CD4-positive, alpha-beta T cell (primary cell): ENCODE measurements around the gene GATA5. TPM values are rescaled to one million over a fixed set of nuclear protein-coding genes. Genes with fewer than 3 reads are reported as not detected.

Experiments
- ATAC-seq: fragments of 200-7000 bp; cut with Tn5 transposase; one replicate; pipeline ENCODE4 v1.10.0; 2022; ENCODE audit warnings: mild to moderate bottlenecking; ENCODE audit not compliant: poor library complexity
- CTCF ChIA-PET: fragments of 350-600 bp; sonication (Branson Sonifier 250); formaldehyde crosslinking; loops from one replicate; lab custom pipeline; 2021; ENCODE audit warnings: antibody characterized with exemption, inconsistent platforms; lab: Charles Lee
- POLR2A ChIA-PET: fragments of 350-600 bp; sonication (Branson Sonifier 250); formaldehyde crosslinking; loops from one replicate; lab custom pipeline; 2021; ENCODE audit warnings: antibody characterized with exemption, inconsistent platforms; lab: Charles Lee
- DNase-seq, 14 experiments: peaks; one replicate each; pipeline ENCODE4 v3.0.0-alpha.2; 2013 to 2020; ENCODE audit warnings: mixed read lengths in 2 of 14
- H3K27ac ChIP-seq, 2 donors: one replicate each; pipeline versions ENCODE4 v1.5.1 to v1.7.0; 2013; ENCODE audit warnings: low read length in 2 of 2, low read depth in 1 of 2, mild to moderate bottlenecking in 1 of 2
- H3K27me3 ChIP-seq, 2 experiments: 1 replicate in 1 of 2; 2 replicates in 1 of 2; pipeline versions ENCODE4 v1.6.1 to v1.7.0; 2013; ENCODE audit warnings: low read length in 2 of 2, control low read depth in 1 of 2, mild to moderate bottlenecking in 1 of 2, moderate library complexity in 1 of 2; ENCODE audit not compliant: insufficient read depth in 2 of 2, control insufficient read depth in 1 of 2
- H3K36me3 ChIP-seq: one replicate; pipeline ENCODE4 v1.6.1; 2013; ENCODE audit warnings: low read length, control low read depth; ENCODE audit not compliant: insufficient read depth
- H3K4me1 ChIP-seq: one replicate; pipeline ENCODE4 v1.6.1; 2013; ENCODE audit warnings: low read length, control low read depth; ENCODE audit not compliant: insufficient read depth
- H3K4me3 ChIP-seq: one replicate; pipeline ENCODE4 v1.5.1; 2013; ENCODE audit warnings: mild to moderate bottlenecking, low read length, moderate library complexity
- H3K9me3 ChIP-seq, 2 experiments: 1 replicate in 1 of 2; 2 replicates in 1 of 2; pipeline versions ENCODE4 v1.6.1 to v1.7.0; 2013; ENCODE audit warnings: low read length in 2 of 2, mild to moderate bottlenecking in 2 of 2, control low read depth in 1 of 2, moderate library complexity in 1 of 2; ENCODE audit not compliant: control insufficient read depth in 1 of 2, insufficient read depth in 1 of 2
- H3K27ac Mint-ChIP-seq: one replicate; pipeline ENCODE4 v1.8.0; 2020; ENCODE audit warnings: mixed read lengths
- H3K27me3 Mint-ChIP-seq: one replicate; pipeline ENCODE4 v1.8.0; 2021; ENCODE audit warnings: mixed read lengths
- H3K36me3 Mint-ChIP-seq: one replicate; pipeline ENCODE4 v1.8.0; 2021; ENCODE audit warnings: low read depth, mixed read lengths
- H3K4me1 Mint-ChIP-seq: one replicate; pipeline ENCODE4 v1.8.0; 2021; ENCODE audit warnings: low read depth, mixed read lengths
- H3K4me3 Mint-ChIP-seq: one replicate; pipeline ENCODE4 v1.8.0; 2020; ENCODE audit warnings: mild to moderate bottlenecking, mixed read lengths
- H3K9me3 Mint-ChIP-seq: one replicate; pipeline ENCODE4 v1.8.0; 2020; ENCODE audit warnings: mixed read lengths
- CTCF ChIP-seq: fragments of 200-600 bp; IDR thresholded peaks from one replicate; pipeline ENCODE4 v1.8.0; 2022; ENCODE audit warnings: antibody characterized with exemption, mild to moderate bottlenecking
- intact Hi-C, 2 experiments: fragments of 100-400 bp; cut with DNase I in 1 of 2; cut with micrococcal nuclease in 1 of 2; formaldehyde crosslinking; loops; one replicate each; pipeline versions ENCODE4 v1.15.1 to v1.9.0; 2023 to 2025; cut with DNase I, micrococcal nuclease
- total RNA-seq, 174 experiments: library from RNA in 2 of 174; stranded (reverse) in 2 of 174; gene quantifications; one replicate each; pipeline ENCODE4 v1.2.3 and lab custom pipeline; 2021 to 2026

Gene GATA5
- total RNA-seq, 2 experiments from 2014 or later: not detected

- intact Hi-C loops: no loop called here
- Mint-ChIP-seq H3K36me3 (no peaks in the 10 kb centered on the region), H3K4me1 (no peaks in the 10 kb centered on the region), H3K27me3 (peaks cover 33% of the 10 kb centered on the region), H3K9me3 (no peaks in the 10 kb centered on the region), H3K4me3 (no peak overlapping the region), H3K27ac (no peak overlapping the region)
- H3K36me3 ChIP-seq: no peaks in the 10 kb centered on the region
- H3K9me3 ChIP-seq: peaks cover 0 to 7% of the 10 kb centered on the region in 2 experiments
- H3K4me1 ChIP-seq: no peaks in the 10 kb centered on the region
- peaks cover 5 to 18% of the 10 kb centered on the region in 2 experiments for H3K27me3 ChIP-seq
- no peak for TF ChIP-seq CTCF
- DNase-seq: no peak
- ChIA-PET CTCF (no interaction called here), POLR2A (no interaction called here)
- no peak overlapping the region for H3K4me3 ChIP-seq
- H3K27ac ChIP-seq: no peak overlapping the region
- no peak for ATAC-seq
Measured at GRCh38 chr20:62433658-62434497, 41.9 kb downstream of the GATA5 start.

- H3K27ac Mint-ChIP-seq: no peak overlapping the region
- Histone ChIP-seq H3K27ac (no peak overlapping the region), H3K27me3 (peaks cover 5 to 14% of the 10 kb centered on the region in 2 experiments), H3K9me3 (peaks cover 0 to 6% of the 10 kb centered on the region in 2 experiments), H3K36me3 (no peaks in the 10 kb centered on the region), H3K4me1 (no peaks in the 10 kb centered on the region), H3K4me3 (no peak overlapping the region)
- H3K4me1 Mint-ChIP-seq: no peaks in the 10 kb centered on the region
- TF ChIP-seq CTCF: no peak
- CTCF ChIA-PET: no interaction called here
- DNase-seq (no peak), ATAC-seq (no peak)
- no peaks in the 10 kb centered on the region for H3K9me3 Mint-ChIP-seq
- POLR2A ChIA-PET: no interaction called here
- H3K4me3 Mint-ChIP-seq: no peak overlapping the region
- intact Hi-C loops: no loop called here
- H3K27me3 Mint-ChIP-seq: peaks cover 33% of the 10 kb centered on the region
- H3K36me3 Mint-ChIP-seq: no peaks in the 10 kb centered on the region
Measured at GRCh38 chr20:62430866-62431447, 44.8 kb downstream of the GATA5 start.

- Mint-ChIP-seq H3K27me3 (peaks cover 28% of the 10 kb centered on the region), H3K9me3 (no peaks in the 10 kb centered on the region), H3K27ac (no peak overlapping the region), H3K36me3 (no peaks in the 10 kb centered on the region), H3K4me3 (no peak overlapping the region), H3K4me1 (no peaks in the 10 kb centered on the region)
- no peak for TF ChIP-seq CTCF
- Histone ChIP-seq H3K27ac (no peak overlapping the region), H3K4me1 (no peaks in the 10 kb centered on the region), H3K27me3 (peaks cover 5 to 8% of the 10 kb centered on the region in 2 experiments), H3K36me3 (no peaks in the 10 kb centered on the region), H3K9me3 (peaks cover 0 to 6% of the 10 kb centered on the region in 2 experiments), H3K4me3 (no peak overlapping the region)
- intact Hi-C loops: no loop called here
- CTCF ChIA-PET: no interaction called here
- POLR2A ChIA-PET: no interaction called here
- no peak for DNase-seq
- ATAC-seq: no peak
Measured at GRCh38 chr20:62430311-62430853, 45.4 kb downstream of the GATA5 start.
